Measurements from ENCODE around the gene IL6.

IL6 gene

DNA sequence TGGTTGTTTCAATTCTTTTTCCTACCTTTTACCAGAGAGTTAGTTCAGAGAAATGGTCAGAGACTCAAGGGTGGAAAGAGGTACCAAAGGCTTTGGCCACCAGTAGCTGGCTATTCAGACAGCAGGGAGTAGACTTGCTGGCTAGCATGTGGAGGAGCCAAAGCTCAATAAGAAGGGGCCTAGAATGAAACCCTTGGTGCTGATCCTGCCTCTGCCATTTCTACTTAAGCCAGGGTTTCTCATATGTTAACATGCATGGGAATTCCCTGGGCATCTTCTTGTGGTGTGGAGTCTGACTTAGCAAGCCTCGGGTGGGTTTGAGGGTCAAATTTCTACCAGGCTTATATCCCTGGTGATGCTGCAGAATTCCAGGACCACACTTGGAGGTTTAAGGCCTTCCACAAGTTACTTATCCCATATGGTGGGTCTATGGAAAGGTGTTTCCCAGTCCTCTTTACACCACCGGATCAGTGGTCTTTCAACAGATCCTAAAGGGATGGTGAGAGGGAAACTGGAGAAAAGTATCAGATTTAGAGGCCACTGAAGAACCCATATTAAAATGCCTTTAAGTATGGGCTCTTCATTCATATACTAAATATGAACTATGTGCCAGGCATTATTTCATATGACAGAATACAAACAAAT, 3.2 kb downstream of the IL6 start:
- no peaks in the 10 kb centered on the region; the same call in 1 of the 2 replicates for H3K27me3 ChIP-seq (ENCODE audit: insufficient read depth, low read depth)
- no peak overlapping the region for H3K4me2 ChIP-seq
- H4K20me1 ChIP-seq (ENCODE audit: insufficient read depth): no peaks in the 10 kb centered on the region
- H3K36me3 ChIP-seq (ENCODE audit: insufficient read depth): no peaks in the 10 kb centered on the region
- peaks cover 36% of the 10 kb centered on the region for H3K4me1 ChIP-seq (ENCODE audit: low read depth, poor library complexity, severe bottlenecking)
- no peak overlapping the region for H2AFZ ChIP-seq (ENCODE audit: low read depth)
- no peaks in the 10 kb centered on the region for H3K79me2 ChIP-seq (ENCODE audit: insufficient read depth, low read depth)
- H3K27ac ChIP-seq: no peak overlapping the region
- no peak overlapping the region for H3K9ac ChIP-seq
- TF ChIP-seq, protein P1, sequence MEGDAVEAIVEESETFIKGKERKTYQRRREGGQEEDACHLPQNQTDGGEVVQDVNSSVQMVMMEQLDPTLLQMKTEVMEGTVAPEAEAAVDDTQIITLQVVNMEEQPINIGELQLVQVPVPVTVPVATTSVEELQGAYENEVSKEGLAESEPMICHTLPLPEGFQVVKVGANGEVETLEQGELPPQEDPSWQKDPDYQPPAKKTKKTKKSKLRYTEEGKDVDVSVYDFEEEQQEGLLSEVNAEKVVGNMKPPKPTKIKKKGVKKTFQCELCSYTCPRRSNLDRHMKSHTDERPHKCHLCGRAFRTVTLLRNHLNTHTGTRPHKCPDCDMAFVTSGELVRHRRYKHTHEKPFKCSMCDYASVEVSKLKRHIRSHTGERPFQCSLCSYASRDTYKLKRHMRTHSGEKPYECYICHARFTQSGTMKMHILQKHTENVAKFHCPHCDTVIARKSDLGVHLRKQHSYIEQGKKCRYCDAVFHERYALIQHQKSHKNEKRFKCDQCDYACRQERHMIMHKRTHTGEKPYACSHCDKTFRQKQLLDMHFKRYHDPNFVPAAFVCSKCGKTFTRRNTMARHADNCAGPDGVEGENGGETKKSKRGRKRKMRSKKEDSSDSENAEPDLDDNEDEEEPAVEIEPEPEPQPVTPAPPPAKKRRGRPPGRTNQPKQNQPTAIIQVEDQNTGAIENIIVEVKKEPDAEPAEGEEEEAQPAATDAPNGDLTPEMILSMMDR (conservative IDR thresholded peaks at IDR 0.05; ENCODE audit: low read depth, low read length): no peak
- H3K4me3 ChIP-seq (IDR thresholded peaks at IDR 0.05; ENCODE audit: insufficient read depth, low read depth, low read length): no peak overlapping the region

DNA sequence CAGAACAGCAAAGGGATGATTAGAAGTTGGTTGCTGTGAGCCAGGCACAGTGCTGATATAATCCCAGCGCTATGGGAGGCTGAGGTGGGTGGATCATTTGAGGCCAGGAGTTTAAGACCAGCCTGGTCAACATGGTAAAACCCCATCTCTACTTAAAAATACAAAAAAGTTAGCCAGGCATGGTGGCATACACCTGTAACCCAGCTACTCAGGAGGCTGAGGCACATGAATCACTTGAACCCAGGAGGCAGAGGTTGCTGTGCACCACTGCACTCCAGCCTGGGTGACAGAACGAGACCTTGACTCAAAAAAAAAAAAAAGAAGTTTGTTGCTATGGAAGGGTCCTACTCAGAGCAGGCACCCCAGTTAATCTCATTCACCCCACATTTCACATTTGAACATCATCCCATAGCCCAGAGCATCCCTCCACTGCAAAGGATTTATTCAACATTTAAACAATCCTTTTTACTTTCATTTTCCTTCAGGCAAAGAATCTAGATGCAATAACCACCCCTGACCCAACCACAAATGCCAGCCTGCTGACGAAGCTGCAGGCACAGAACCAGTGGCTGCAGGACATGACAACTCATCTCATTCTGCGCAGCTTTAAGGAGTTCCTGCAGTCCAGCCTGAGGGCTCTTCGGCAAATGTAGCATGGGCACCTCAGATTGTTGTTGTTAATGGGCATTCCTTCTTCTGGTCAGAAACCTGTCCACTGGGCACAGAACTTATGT, 4.1 kb downstream of the IL6 start:
- no peaks in the 10 kb centered on the region for H4K20me1 ChIP-seq (ENCODE audit: insufficient read depth)
- H2AFZ ChIP-seq (ENCODE audit: low read depth): no peak overlapping the region
- TF ChIP-seq, protein P1 (conservative IDR thresholded peaks at IDR 0.05; ENCODE audit: low read depth, low read length): no peak
- no peaks in the 10 kb centered on the region for H3K79me2 ChIP-seq (ENCODE audit: insufficient read depth, low read depth)
- H3K4me2 ChIP-seq: peak overlapping the region; percentile 37
- H3K36me3 ChIP-seq (ENCODE audit: insufficient read depth): no peaks in the 10 kb centered on the region
- no peak overlapping the region for H3K27ac ChIP-seq
- no peak overlapping the region for H3K4me3 ChIP-seq (IDR thresholded peaks at IDR 0.05; ENCODE audit: insufficient read depth, low read depth, low read length)
- H3K4me1 ChIP-seq (ENCODE audit: low read depth, poor library complexity, severe bottlenecking): peaks cover 32% of the 10 kb centered on the region
- H3K9ac ChIP-seq: no peak overlapping the region
- no peaks in the 10 kb centered on the region for H3K27me3 ChIP-seq (ENCODE audit: insufficient read depth, low read depth)

DNA sequence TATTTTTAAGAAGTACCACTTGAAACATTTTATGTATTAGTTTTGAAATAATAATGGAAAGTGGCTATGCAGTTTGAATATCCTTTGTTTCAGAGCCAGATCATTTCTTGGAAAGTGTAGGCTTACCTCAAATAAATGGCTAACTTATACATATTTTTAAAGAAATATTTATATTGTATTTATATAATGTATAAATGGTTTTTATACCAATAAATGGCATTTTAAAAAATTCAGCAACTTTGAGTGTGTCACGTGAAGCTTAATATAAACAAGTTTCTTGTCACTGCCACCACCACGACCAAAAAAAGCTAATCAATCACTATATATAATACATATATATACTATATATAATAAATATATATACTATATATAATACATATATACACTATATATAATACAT, 4.8 kb downstream of the IL6 start:
- Histone ChIP-seq H2AFZ (ENCODE audit: low read depth) (no peak overlapping the region), H3K36me3 (ENCODE audit: insufficient read depth) (no peaks in the 10 kb centered on the region), H3K4me3 (IDR thresholded peaks at IDR 0.05; ENCODE audit: insufficient read depth, low read depth, low read length) (no peak overlapping the region), H3K27ac (no peak overlapping the region), H3K9ac (no peak overlapping the region), H4K20me1 (ENCODE audit: insufficient read depth) (no peaks in the 10 kb centered on the region), H3K79me2 (ENCODE audit: insufficient read depth, low read depth) (no peaks in the 10 kb centered on the region), H3K27me3 (ENCODE audit: insufficient read depth, low read depth) (no peaks in the 10 kb centered on the region), H3K4me1 (ENCODE audit: low read depth, poor library complexity, severe bottlenecking) (peaks cover 25% of the 10 kb centered on the region), H3K4me2 (no peak overlapping the region)
- TF ChIP-seq, protein P1 (conservative IDR thresholded peaks at IDR 0.05; ENCODE audit: low read depth, low read length): no peak

DNA sequence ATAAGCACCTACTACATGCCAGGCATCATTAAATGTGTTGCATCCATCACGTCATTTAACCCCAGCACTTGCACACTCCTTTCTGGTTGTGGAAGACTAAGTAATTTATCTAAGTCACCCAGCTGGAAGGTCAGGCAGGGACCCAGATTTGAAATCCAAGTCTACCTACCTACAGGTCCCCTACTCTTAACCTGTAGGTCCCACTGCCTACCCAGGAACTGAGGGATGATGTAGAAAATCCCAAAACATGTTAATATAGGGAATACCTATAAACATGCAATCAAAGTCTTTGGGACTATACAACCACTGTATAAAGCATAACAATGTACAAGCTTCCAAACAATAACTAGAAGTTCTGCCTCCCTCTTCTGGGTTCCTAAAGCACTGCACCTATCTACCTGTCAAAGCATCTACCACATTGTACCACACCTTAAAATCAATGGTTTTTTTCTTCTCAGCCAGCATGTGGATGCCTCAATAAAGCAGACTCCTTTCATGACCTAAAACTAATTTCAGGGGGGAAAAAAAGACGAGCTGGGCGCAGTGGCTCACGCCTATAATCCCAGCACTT, 5.6 kb downstream of the IL6 start:
- Histone ChIP-seq H3K4me1 (ENCODE audit: low read depth, poor library complexity, severe bottlenecking) (peaks cover 25% of the 10 kb centered on the region), H3K27ac (no peak overlapping the region)

More for the DNA sequence above, 5.6 kb downstream of the IL6 start:
- Histone ChIP-seq H4K20me1 (ENCODE audit: insufficient read depth) (no peaks in the 10 kb centered on the region), H3K4me2 (no peak overlapping the region), H2AFZ (ENCODE audit: low read depth) (no peak overlapping the region), H3K9ac (no peak overlapping the region), H3K27me3 (ENCODE audit: insufficient read depth, low read depth) (no peaks in the 10 kb centered on the region), H3K4me3 (IDR thresholded peaks at IDR 0.05; ENCODE audit: insufficient read depth, low read depth, low read length) (no peak overlapping the region), H3K79me2 (ENCODE audit: insufficient read depth, low read depth) (no peaks in the 10 kb centered on the region), H3K36me3 (ENCODE audit: insufficient read depth) (no peaks in the 10 kb centered on the region)
- TF ChIP-seq, protein P1 (conservative IDR thresholded peaks at IDR 0.05; ENCODE audit: low read depth, low read length): peak; percentile 62; the same call in 1 of the 2 replicates

Data from KMS-11 (cell line).